Omental fat pad (tissue), 4 donors: Measurements from ENCODE around the gene TREX2. TPM values are rescaled to one million over a fixed set of nuclear protein-coding genes. Genes with fewer than 3 reads are reported as not detected.

Source experiments
- ATAC-seq: fragments of 150-250 bp; one replicate; pipeline ENCODE4 v1.9.1; 2016; ENCODE audit warnings: mild to moderate bottlenecking, moderate library complexity; ENCODE audit not compliant: low FRiP score
- DNase-seq: peaks from one replicate; pipeline ENCODE4 v3.0.0-alpha.2; 2019; ENCODE audit warnings: low spot score
- total RNA-seq, 4 donors: library from RNA; depleted of rRNA; stranded (reverse); fragments of >200 nt; gene quantifications; one replicate each; pipeline ENCODE4 v1.1.0, GENCODE V29; 2016
- TF ChIP-seq, protein P1 (sequence below), 3 donors: fragments of 450-650 bp; IDR thresholded peaks; one replicate each; pipeline ENCODE4 v1.5.1; 2016 to 2017; ENCODE audit warnings: antibody characterized with exemption in 3 of 3, mild to moderate bottlenecking in 3 of 3, moderate library complexity in 2 of 3

TREX2 gene
- total RNA-seq, 4 donors from 2014 or later, result 0.69 to 4.2 (median 1.2) TPM

DNA sequence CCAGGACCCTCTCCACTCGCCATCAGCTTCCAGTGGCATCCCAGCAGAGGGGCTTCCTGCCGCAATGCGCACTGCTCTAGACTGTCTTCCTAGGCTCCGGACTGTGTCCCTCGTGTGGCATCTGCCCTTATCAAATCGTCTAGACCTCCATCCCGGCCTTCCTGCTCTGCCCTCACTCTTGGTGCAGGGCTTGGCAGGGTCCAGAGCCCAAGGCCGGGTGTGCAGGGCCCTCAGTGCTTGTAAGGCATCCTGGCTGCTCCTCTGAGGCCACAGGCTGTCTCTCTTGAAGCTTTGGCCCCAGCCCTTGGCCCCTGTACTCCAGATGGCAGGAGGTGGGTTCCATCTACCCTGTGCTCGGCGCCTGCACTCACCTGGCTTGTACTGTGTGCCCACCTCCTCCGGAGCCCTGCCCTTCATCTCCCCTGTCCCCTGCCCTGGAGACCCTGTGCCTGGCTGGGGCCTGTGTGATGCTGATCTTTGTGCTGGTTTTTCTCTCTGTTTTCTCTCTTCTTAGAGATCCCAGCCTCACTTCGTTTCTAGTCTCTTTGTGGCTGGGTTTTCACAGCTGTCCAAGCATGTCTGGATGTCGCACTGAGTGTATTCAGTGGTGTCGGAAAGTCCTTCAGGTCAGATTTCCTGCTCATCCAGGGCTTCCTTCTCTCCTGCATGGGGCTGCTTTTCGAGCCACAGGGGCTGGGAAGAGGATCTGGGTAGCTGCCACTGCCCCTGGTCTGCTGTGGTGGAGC, 3.7 kb upstream of the TREX2 start:
- DNase-seq, result no peak
- no peak for ATAC-seq
- TF ChIP-seq, protein P1, sequence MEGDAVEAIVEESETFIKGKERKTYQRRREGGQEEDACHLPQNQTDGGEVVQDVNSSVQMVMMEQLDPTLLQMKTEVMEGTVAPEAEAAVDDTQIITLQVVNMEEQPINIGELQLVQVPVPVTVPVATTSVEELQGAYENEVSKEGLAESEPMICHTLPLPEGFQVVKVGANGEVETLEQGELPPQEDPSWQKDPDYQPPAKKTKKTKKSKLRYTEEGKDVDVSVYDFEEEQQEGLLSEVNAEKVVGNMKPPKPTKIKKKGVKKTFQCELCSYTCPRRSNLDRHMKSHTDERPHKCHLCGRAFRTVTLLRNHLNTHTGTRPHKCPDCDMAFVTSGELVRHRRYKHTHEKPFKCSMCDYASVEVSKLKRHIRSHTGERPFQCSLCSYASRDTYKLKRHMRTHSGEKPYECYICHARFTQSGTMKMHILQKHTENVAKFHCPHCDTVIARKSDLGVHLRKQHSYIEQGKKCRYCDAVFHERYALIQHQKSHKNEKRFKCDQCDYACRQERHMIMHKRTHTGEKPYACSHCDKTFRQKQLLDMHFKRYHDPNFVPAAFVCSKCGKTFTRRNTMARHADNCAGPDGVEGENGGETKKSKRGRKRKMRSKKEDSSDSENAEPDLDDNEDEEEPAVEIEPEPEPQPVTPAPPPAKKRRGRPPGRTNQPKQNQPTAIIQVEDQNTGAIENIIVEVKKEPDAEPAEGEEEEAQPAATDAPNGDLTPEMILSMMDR (IDR thresholded peaks at IDR 0.05), result no peak

DNA sequence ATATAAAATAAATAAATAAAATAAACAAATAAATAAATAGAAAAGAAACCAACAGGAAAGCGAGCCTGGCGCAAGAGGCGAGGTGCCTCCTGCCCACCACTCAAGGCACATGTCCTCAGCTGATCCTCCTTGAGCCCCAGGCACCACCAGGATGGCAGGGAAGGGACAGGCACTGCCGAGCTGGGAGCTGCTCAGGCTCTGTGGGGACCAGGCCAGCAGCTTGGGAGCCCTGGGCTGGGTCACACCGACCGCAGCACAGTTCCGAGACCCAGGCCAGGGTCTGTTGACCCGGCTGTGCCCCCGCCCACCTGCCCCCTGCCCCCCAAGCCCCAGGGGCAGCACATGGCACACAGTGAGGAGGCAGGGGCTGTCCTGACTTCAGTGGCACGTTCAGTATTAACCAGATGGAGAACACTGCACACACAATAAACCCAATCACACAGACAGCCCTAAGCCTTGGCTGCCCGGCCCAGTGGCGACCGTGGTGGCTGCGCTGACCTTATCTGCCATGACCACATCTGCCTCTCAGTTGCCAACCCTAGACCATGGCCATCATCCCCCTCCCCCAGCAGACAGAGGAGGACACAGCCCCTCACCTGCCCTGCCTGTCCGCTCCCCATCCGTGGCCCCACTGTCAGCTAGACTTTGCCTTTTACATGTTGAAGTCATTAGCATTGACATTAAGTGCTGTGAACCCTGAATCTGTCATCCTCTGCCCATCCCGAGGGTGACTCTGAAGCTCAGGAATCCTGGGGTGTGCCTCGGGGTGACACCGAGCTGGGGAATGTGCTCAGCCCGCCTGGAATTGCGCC, 2.9 kb upstream of the TREX2 start:
- TF ChIP-seq, protein P1 (IDR thresholded peaks at IDR 0.05), result no peak
- ATAC-seq (no peak), DNase-seq (no peak)

DNA sequence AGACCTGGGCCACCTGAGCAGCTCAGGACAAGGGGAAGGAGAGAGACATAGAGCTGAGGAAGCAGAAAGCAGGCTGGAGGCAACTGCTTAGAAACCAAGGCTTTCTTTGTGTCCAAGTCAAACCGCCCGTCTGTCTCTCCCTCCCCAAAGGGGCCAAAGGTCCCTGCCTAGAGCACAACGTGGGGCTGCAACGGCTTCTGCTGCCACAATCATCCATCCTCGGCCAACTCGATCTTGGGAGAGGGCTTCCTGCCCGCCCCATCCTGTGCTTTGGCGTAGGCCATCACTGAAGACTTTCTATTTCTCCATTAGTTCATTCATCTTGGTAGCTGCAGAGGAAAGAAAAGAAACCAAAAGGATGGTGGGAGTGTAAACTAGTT, 1.7 kb upstream of the TREX2 start:
- ATAC-seq (no peak), DNase-seq (no peak)
- TF ChIP-seq, protein P1 (IDR thresholded peaks at IDR 0.05), result no peak

DNA sequence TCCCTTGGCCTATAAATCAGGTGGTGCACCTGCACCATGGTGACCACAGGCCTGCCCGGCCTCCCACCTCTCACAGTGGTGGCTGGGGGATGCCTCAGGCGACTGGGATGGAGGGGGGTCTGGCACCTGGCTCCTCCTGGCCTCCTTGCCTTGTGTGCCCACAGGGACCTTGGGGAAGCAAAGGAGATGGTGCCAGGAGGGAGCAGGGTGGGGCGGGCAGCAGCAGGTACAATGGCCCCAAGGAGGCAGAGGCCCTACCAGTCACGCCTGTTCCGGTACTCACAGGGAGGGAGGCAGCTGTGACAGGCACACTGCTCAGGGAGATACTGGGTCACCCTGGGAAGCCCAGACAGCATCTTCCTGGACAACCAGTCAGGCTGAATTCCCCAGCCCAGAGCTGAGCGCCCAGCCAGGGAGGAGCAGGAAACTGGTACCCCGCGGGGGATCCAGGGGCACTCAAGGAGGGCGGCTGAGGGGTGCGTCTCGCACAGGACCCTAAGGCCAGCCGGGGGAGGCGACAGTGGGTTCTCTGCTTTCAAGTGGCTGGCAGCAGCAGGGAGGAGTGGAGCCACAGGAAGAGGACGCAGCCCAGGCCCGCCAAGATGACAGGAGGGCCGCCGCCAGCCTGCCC, 1.2 kb upstream of the TREX2 start:
- ATAC-seq (no peak), DNase-seq (no peak)
- TF ChIP-seq, protein P1 (IDR thresholded peaks at IDR 0.05), result no peak

DNA sequence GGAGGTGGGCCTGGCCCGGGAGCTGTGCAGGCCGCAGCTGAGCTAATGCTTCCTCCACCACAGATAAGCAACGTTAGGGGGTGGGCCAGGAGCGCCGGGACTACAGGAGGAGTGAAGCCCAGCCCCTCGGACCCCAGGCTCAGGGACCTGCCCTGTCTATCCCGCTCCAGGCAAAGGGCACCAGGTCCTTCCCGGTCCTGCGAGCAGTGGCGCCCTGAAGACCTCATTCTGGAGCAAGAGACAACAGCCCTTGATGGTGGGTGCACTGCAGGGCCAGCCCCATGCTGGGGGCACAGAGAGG, 730 bp upstream of the TREX2 start:
- ATAC-seq, result no peak
- no peak for DNase-seq

DNA sequence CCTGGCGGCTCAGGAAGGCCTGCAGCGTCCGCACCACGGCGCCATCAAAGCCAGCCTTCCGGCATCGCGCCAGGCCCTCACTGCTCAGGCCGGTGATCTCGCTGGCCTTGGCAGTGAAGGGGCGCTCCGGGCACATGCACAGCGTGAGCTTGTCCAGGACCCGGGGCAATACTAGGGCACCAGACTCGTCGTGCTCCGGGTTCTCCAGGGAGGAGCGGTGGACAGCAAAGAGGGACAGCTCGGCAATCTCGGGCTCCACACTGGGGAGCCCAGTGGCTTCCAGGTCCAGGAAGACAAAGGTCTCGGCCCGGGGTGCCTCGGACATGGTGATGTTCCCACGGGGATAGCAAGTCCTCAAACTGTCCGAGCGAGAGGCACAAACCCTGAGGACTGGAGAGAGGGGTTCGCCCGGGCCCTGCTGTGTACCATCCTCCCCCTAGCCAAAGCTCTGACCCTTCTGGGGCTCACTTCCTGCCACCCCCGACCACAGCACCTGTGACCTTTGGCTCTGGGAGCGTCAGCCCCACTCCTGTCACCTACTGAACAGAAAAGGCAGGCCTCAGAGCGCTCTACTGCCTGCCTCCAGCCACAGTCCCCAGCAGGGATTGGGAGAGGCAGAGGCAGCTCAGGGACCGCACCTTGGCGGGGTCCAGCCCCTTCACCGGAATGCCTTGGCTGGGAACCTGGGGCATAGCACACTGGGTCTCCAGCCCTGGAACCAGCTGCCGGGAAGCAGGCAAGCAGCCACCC, 575 bp downstream of the TREX2 start:
- ATAC-seq (no peak), DNase-seq (no peak)
- TF ChIP-seq, protein P1 (IDR thresholded peaks at IDR 0.05), result no peak

More for the DNA sequence above, 730 bp upstream of the TREX2 start:
- TF ChIP-seq, protein P1 (IDR thresholded peaks at IDR 0.05), result no peak
